ENCODE results near the gene XXYLT1. TPM values are rescaled to one million over a fixed set of nuclear protein-coding genes. Genes with fewer than 3 reads are reported as not detected.

Gene XXYLT1
- total and polyA plus RNA-seq, 2 of the 4 experiments (the other 2 are of a cell fraction), result 14.7 to 18.1 TPM

DNA sequence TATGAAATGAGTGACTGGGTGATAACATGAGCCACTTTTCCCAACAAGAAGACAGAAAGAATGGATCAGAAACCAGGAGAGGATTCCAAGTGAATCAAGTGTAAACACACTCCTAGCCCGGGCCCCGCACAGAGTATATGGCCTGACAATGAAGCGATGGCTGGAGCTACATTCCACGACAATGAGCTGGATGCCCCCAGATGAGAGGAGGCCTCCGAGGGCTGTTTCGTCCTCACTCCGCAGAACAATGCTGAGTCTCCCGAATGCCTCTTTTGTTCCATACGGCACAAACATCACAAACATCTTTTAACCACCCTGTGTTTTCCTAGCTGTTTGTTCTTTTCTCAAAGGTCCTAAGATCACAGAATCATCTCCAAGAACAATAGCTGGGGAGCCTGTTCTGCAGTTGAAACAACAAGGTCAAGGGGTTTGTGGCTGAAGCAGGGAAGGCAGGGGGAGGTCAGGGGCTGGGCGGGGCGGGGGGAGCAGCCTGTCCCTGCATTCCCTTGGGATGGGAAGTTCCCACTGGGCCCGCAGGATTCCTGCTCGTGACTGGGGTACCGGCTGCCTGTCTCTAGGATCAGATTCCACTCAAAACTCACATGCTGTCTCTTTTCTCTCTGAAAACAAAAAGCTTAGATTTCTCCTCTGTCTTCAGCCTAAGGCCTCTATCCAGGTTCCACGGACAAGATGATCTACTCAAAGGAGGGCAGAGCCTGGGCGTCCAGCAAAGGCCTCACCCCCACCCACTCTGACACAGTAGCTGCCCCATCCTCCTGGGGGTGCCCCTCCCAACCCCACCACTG, 151.3 kb downstream of the XXYLT1 start:
- H2AK9ac ChIP-seq (replicated peaks; ENCODE audit: low read depth, low read length, poor library complexity), result peak overlapping the region; percentile 96

More for the DNA sequence above, 151.3 kb downstream of the XXYLT1 start:
- Histone ChIP-seq H4K91ac (ENCODE audit: insufficient read depth, low read depth, low read length) (peak overlapping the region; percentile 99), H2AK5ac (ENCODE audit: low read depth, low read length) (peak overlapping the region; percentile 98; the same call in 1 of the 2 replicates), H2BK5ac (ENCODE audit: low read depth, low read length, poor library complexity, severe bottlenecking) (peak overlapping the region; percentile 99), H3K9me1 (ENCODE audit: insufficient read depth, low read length) (peaks cover 27% of the 10 kb centered on the region), H3K23ac (ENCODE audit: low read depth, low read length) (peak overlapping the region; percentile 100), H3K27me3 (ENCODE audit: control insufficient read depth, insufficient read depth, low read length) (no peaks in the 10 kb centered on the region), H2BK15ac (ENCODE audit: low read depth, low read length) (peak overlapping the region; percentile 62; the same call in 2 of the 3 replicates), H4K20me1 (ENCODE audit: insufficient read depth, low read length) (no peaks in the 10 kb centered on the region), H4K8ac (ENCODE audit: low read depth in 2 of 2, low read length in 2 of 2) (peak overlapping the region; percentile 22 to 92; a peak in 3 of 4 replicates), H2BK20ac (ENCODE audit: low read depth, low read length) (peak overlapping the region; percentile 99), H3K9ac (ENCODE audit: low read depth, low read length) (peak overlapping the region; percentile 23), H3K4me3 (ENCODE audit: insufficient read depth, low read depth, low read length) (no peak overlapping the region), H3K56ac (ENCODE audit: extremely low read depth, insufficient read depth, low read length) (peak overlapping the region; percentile 88), H3K36me3 (ENCODE audit: control insufficient read depth, insufficient read depth, low read length) (no peaks in the 10 kb centered on the region), H4K5ac (ENCODE audit: low read depth, low read length) (peak overlapping the region; percentile 90), H3K4ac (ENCODE audit: low read depth, low read length) (peak overlapping the region; percentile 99), H2BK120ac (ENCODE audit: low read depth, low read length) (peak overlapping the region; percentile 100), H3K18ac (ENCODE audit: low read depth, low read length) (peak overlapping the region; percentile 83), H3K9me3 (ENCODE audit: control insufficient read depth, insufficient read depth, low read length) (no peaks in the 10 kb centered on the region), H3K4me2 (ENCODE audit: low read depth, low read length) (peak overlapping the region; percentile 61), H3K27ac (ENCODE audit: insufficient read depth, low read length) (peak overlapping the region; percentile 94), H3K14ac (replicated peaks; ENCODE audit: low read depth, low read length) (peak overlapping the region; percentile 98), H2AFZ (replicated peaks; ENCODE audit: low read length, poor library complexity) (peak overlapping the region; percentile 78), H3K79me1 (ENCODE audit: low read depth in 1 of 2, low read length in 2 of 2) (peaks cover 3 to 56% of the 10 kb centered on the region in 2 experiments), H3K4me1 (ENCODE audit: control insufficient read depth, insufficient read depth, low read length) (peaks cover 16% of the 10 kb centered on the region)
- ATAC-seq (ENCODE audit: low read depth) (peak; percentile 95), DNase-seq (peak; percentile 86)
- 2% methylated on average over 6 of the region's 16 CpGs; no CpG with 5 or more reads in 1 of the 2 experiments for WGBS, 2 experiments (ENCODE audit: extremely low coverage in 2 of 2, insufficient read length in 1 of 2)
- in situ Hi-C loops (cut with MboI; ENCODE audit: low sequenced_read_pairs) (loop anchor here (10.0 kb wide), 1 partner anchor 135 kb away; no protein-coding TSS in a partner anchor), intact Hi-C loops (cut with micrococcal nuclease) (loop anchor here (2.0 kb wide), 2 partner anchors 139 to 249 kb away; no protein-coding TSS in a partner anchor), dilution Hi-C loops (cut with HindIII; ENCODE audit: low sequenced_read_pairs, unreplicated experiment) (no loop called here)
- ChIA-PET CTCF (interaction anchor here (1.1 to 1.4 kb wide), 3 partner anchors 10 to 437 kb away, joined by 4 to 6 read pairs (median 4); no protein-coding TSS in a partner anchor), POLR2A (ENCODE audit: unreplicated experiment) (interaction anchor here (1.1 kb wide), 1 partner anchor 63 kb away, joined by 3 read pairs; no protein-coding TSS in a partner anchor)
- no TSS peak for BruUV-seq (replicated peaks)
- TF ChIP-seq, protein P1, sequence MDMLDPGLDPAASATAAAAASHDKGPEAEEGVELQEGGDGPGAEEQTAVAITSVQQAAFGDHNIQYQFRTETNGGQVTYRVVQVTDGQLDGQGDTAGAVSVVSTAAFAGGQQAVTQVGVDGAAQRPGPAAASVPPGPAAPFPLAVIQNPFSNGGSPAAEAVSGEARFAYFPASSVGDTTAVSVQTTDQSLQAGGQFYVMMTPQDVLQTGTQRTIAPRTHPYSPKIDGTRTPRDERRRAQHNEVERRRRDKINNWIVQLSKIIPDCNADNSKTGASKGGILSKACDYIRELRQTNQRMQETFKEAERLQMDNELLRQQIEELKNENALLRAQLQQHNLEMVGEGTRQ (IDR thresholded peaks at IDR 0.05; ENCODE audit: low read depth, low read length), result peak; percentile 27; the same call in 1 of the 2 replicates
- TF ChIP-seq MAFK (IDR thresholded peaks at IDR 0.05; ENCODE audit: low read depth, low read length), result 0 out of 2 replicates have a peak, but pooled peaks have one; percentile 25
- TF ChIP-seq, protein P2, sequence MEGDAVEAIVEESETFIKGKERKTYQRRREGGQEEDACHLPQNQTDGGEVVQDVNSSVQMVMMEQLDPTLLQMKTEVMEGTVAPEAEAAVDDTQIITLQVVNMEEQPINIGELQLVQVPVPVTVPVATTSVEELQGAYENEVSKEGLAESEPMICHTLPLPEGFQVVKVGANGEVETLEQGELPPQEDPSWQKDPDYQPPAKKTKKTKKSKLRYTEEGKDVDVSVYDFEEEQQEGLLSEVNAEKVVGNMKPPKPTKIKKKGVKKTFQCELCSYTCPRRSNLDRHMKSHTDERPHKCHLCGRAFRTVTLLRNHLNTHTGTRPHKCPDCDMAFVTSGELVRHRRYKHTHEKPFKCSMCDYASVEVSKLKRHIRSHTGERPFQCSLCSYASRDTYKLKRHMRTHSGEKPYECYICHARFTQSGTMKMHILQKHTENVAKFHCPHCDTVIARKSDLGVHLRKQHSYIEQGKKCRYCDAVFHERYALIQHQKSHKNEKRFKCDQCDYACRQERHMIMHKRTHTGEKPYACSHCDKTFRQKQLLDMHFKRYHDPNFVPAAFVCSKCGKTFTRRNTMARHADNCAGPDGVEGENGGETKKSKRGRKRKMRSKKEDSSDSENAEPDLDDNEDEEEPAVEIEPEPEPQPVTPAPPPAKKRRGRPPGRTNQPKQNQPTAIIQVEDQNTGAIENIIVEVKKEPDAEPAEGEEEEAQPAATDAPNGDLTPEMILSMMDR (conservative IDR thresholded peaks at IDR 0.05; ENCODE audit: low read depth, low read length), result no peak
- TF ChIP-seq SMC3 (IDR thresholded peaks at IDR 0.05; ENCODE audit: low read depth, low read length), result no peak
- peak; percentile 65 for TF ChIP-seq FOS (IDR thresholded peaks at IDR 0.05; ENCODE audit: low read depth, low read length)
- TF ChIP-seq MAZ (IDR thresholded peaks at IDR 0.05; ENCODE audit: borderline replicate concordance, low read depth, low read length), result peak; percentile 30; the same call in 1 of the 2 replicates
- TF ChIP-seq BHLHE40 (IDR thresholded peaks at IDR 0.05; ENCODE audit: low read depth, low read length), result peak; percentile 88
- TF ChIP-seq RCOR1 (IDR thresholded peaks at IDR 0.05; ENCODE audit: insufficient replicate concordance, low read length), result peak; percentile 58

Measured in IMR-90 (cell line).